Measurements from ENCODE around the gene CUTA. TPM values are rescaled to one million over a fixed set of nuclear protein-coding genes. Genes with fewer than 3 reads are reported as not detected.

Gene CUTA
- total RNA-seq, 2 donors from 2014 or later = 198 to 219 TPM

DNA sequence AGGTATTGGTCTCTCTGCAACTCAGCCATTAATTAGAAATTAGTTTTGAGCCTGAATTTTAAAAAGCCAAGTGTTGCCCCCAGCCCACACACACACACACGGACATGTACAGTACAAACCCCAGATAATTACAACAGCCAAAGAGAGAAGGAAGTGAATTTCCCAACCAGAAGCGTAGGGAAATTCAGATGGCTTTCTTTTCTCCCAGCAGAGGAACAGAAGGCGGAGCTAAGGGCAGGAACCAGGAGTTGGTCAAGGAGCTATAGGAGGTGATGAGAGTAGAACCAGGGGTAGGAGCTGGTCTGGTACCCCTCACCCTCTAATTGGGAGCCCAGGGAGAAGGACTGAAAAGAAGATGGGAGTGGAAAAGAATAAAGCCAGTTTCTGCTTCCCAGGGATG is 32.5 kb upstream of the CUTA start:
- Histone ChIP-seq H3K9me3 (ENCODE audit: control insufficient read depth, low read length) (no peaks in the 10 kb centered on the region), H3K27ac (ENCODE audit: low read depth, low read length) (peak overlapping the region; percentile 32), H3K4me3 (ENCODE audit: low read length) (no peak overlapping the region), H3K9ac (ENCODE audit: extremely low read depth, low read length, poor library complexity, severe bottlenecking) (no peak overlapping the region), H3K27me3 (ENCODE audit: control insufficient read depth, insufficient read depth, low read length, poor library complexity, severe bottlenecking) (no peaks in the 10 kb centered on the region), H3K36me3 (ENCODE audit: control insufficient read depth, insufficient read depth, low read length) (peaks cover 41% of the 10 kb centered on the region), H3K4me1 (ENCODE audit: control insufficient read depth, insufficient read depth, low read length) (no peaks in the 10 kb centered on the region)
- no peak overlapping the region for H3K4me3 Mint-ChIP-seq
- no peak for DNase-seq
- TF ChIP-seq, protein P1, sequence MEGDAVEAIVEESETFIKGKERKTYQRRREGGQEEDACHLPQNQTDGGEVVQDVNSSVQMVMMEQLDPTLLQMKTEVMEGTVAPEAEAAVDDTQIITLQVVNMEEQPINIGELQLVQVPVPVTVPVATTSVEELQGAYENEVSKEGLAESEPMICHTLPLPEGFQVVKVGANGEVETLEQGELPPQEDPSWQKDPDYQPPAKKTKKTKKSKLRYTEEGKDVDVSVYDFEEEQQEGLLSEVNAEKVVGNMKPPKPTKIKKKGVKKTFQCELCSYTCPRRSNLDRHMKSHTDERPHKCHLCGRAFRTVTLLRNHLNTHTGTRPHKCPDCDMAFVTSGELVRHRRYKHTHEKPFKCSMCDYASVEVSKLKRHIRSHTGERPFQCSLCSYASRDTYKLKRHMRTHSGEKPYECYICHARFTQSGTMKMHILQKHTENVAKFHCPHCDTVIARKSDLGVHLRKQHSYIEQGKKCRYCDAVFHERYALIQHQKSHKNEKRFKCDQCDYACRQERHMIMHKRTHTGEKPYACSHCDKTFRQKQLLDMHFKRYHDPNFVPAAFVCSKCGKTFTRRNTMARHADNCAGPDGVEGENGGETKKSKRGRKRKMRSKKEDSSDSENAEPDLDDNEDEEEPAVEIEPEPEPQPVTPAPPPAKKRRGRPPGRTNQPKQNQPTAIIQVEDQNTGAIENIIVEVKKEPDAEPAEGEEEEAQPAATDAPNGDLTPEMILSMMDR (conservative IDR thresholded peaks at IDR 0.05) = no peak
- 80 to 95% methylated on average over 1 to 3 of the region's 3 CpGs for WGBS, 2 experiments (ENCODE audit: insufficient coverage in 1 of 2, insufficient read length in 1 of 2)
- no peaks in the 10 kb centered on the region for H3K9me3 Mint-ChIP-seq
- no peaks in the 10 kb centered on the region for H3K27me3 Mint-ChIP-seq (ENCODE audit: insufficient read depth)
- H3K4me1 Mint-ChIP-seq = peaks cover 11% of the 10 kb centered on the region
- no peak overlapping the region for H3K27ac Mint-ChIP-seq
- peaks cover 42% of the 10 kb centered on the region for H3K36me3 Mint-ChIP-seq (ENCODE audit: low read depth)

DNA sequence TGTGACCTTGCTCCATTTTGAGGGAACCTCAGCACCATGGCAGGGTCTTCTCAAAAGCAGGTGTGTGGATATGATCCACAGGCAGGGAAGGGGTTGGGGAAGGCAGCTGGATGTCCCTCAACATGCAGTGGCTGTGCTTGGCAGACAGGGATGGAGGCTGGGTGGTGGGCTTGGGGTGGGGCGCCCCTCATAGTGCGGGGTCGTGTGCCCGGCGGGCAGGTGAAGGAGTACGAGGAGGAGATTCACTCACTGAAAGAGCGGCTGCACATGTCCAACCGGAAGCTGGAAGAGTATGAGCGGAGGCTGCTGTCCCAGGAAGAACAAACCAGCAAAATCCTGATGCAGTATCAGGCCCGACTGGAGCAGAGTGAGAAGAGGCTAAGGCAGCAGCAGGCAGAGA is 28.4 kb upstream of the CUTA start:
- H3K4me1 Mint-ChIP-seq = no peaks in the 10 kb centered on the region
- no peak for DNase-seq
- peak overlapping the region; percentile 29 for H3K27ac Mint-ChIP-seq
- Histone ChIP-seq H3K36me3 (ENCODE audit: control insufficient read depth, insufficient read depth, low read length) (peaks cover 71% of the 10 kb centered on the region), H3K27me3 (ENCODE audit: control insufficient read depth, insufficient read depth, low read length, poor library complexity, severe bottlenecking) (no peaks in the 10 kb centered on the region), H3K9me3 (ENCODE audit: control insufficient read depth, low read length) (no peaks in the 10 kb centered on the region), H3K4me3 (ENCODE audit: low read length) (no peak overlapping the region), H3K27ac (ENCODE audit: low read depth, low read length) (no peak overlapping the region), H3K4me1 (ENCODE audit: control insufficient read depth, insufficient read depth, low read length) (no peaks in the 10 kb centered on the region), H3K9ac (ENCODE audit: extremely low read depth, low read length, poor library complexity, severe bottlenecking) (no peak overlapping the region)
- H3K27me3 Mint-ChIP-seq (ENCODE audit: insufficient read depth) = no peaks in the 10 kb centered on the region
- WGBS, 2 experiments (ENCODE audit: insufficient coverage in 1 of 2, insufficient read length in 1 of 2) = 90 to 95% methylated on average over 10 of the region's 10 CpGs
- no peaks in the 10 kb centered on the region for H3K9me3 Mint-ChIP-seq
- H3K36me3 Mint-ChIP-seq (ENCODE audit: low read depth) = peaks cover 67% of the 10 kb centered on the region
- TF ChIP-seq, protein P1 (conservative IDR thresholded peaks at IDR 0.05) = no peak
- no peak overlapping the region for H3K4me3 Mint-ChIP-seq

DNA sequence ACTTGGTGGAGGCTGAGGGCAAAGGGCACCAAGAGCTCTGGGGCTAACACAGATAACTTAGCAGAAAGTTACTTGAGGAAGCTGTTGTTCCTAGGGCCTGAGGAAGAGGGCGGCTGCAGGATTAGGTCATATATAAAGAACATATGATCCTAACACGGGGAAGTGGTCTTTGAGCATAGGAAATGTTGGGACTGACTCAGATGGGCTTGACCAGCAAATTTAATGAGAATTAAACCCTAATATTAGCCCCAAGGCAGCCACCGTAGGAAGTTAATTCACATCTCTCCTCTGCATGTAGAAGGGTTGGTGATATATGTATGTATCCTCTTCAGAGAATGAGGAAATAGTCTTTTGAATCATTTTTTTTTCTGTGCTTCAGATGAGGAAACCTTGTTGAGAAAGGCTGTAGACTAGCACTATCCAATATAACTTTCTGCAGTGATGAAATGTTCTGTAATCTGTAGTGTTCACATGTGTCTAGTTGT is 27.3 kb upstream of the CUTA start:
- H3K27ac Mint-ChIP-seq = no peak overlapping the region
- Histone ChIP-seq H3K9me3 (ENCODE audit: control insufficient read depth, low read length) (no peaks in the 10 kb centered on the region), H3K27ac (ENCODE audit: low read depth, low read length) (no peak overlapping the region), H3K36me3 (ENCODE audit: control insufficient read depth, insufficient read depth, low read length) (peaks cover 77% of the 10 kb centered on the region), H3K4me3 (ENCODE audit: low read length) (no peak overlapping the region), H3K9ac (ENCODE audit: extremely low read depth, low read length, poor library complexity, severe bottlenecking) (no peak overlapping the region), H3K27me3 (ENCODE audit: control insufficient read depth, insufficient read depth, low read length, poor library complexity, severe bottlenecking) (no peaks in the 10 kb centered on the region), H3K4me1 (ENCODE audit: control insufficient read depth, insufficient read depth, low read length) (no peaks in the 10 kb centered on the region)
- no peak overlapping the region for H3K4me3 Mint-ChIP-seq
- no peak for DNase-seq
- TF ChIP-seq, protein P1 (conservative IDR thresholded peaks at IDR 0.05) = no peak
- peaks cover 74% of the 10 kb centered on the region for H3K36me3 Mint-ChIP-seq (ENCODE audit: low read depth)
- H3K4me1 Mint-ChIP-seq = no peaks in the 10 kb centered on the region
- 85 to 100% methylated on average over 2 to 3 of the region's 3 CpGs for WGBS, 2 experiments (ENCODE audit: insufficient coverage in 1 of 2, insufficient read length in 1 of 2)
- no peaks in the 10 kb centered on the region for H3K9me3 Mint-ChIP-seq
- no peaks in the 10 kb centered on the region for H3K27me3 Mint-ChIP-seq (ENCODE audit: insufficient read depth)
